GM12878 (cell line): ENCODE measurements around the gene NUDT22. TPM values are rescaled to one million over a fixed set of nuclear protein-coding genes. Genes with fewer than 3 reads are reported as not detected.

Source experiments
- ATAC-seq: fragments of 200-7000 bp; cut with Tn5 transposase; 3 replicates; pipeline ENCODE4 v1.9.1; 2020; ENCODE audit warnings: mild to moderate bottlenecking, moderate library complexity
- BruUV-seq: library from RNA; stranded (reverse); fragments of 400-500 nt; replicated peaks from 2 replicates; lab custom pipeline; 2021; lab: Mats Ljungman, UMichigan
- CTCF ChIA-PET: fragments of 300-600 bp; sonication (Branson Sonifier 250); formaldehyde crosslinking; extraction: SDS; loops from one replicate; lab custom pipeline; 2021; ENCODE audit warnings: inconsistent platforms; lab: Yijun Ruan, JAX
- POLR2A ChIA-PET: fragments of 350-600 bp; formaldehyde crosslinking; extraction: SDS; loops from one replicate; lab custom pipeline; 2021; ENCODE audit warnings: inconsistent platforms; lab: Charles Lee
- RAD21 ChIA-PET: fragments of 300-600 bp; sonication (Branson Sonifier 250); formaldehyde crosslinking; loops from one replicate; lab custom pipeline; 2023; ENCODE audit warnings: antibody characterized with exemption; ENCODE audit not compliant: unreplicated experiment; lab: Charles Lee
- SMC1A ChIA-PET: fragments of 300-600 bp; sonication (Branson Sonifier 250); formaldehyde crosslinking; loops from one replicate; lab custom pipeline; 2023; ENCODE audit not compliant: unreplicated experiment, uncharacterized antibody; lab: Charles Lee
- DNase-seq: peaks from one replicate; pipeline ENCODE4 v3.0.0-alpha.2; 2011; ENCODE audit warnings: low read depth, low spot score
- FAIRE-seq: peaks from 3 replicates; lab custom pipeline; 2011; peaks lifted over from hg19 to GRCh38; lab: Jason Lieb, UNC
- H2AFZ ChIP-seq: 2 replicates; pipeline ENCODE4 v1.6.0; 2011; ENCODE audit warnings: low read depth, low read length, control low read depth; ENCODE audit not compliant: control insufficient read depth
- H3K27ac ChIP-seq: 2 replicates; pipeline ENCODE4 v1.5.1; 2011; ENCODE audit warnings: control low read depth; ENCODE audit not compliant: control insufficient read depth, insufficient read depth
- H3K27me3 ChIP-seq, 2 experiments: replicated peaks in 1 of 2; 2 replicates each; pipeline versions ENCODE4 v1.6.0 to v1.6.1; 2011; ENCODE audit warnings: low read length in 1 of 2; ENCODE audit not compliant: control insufficient read depth in 2 of 2, insufficient read depth in 2 of 2
- H3K36me3 ChIP-seq, 2 experiments: 2 replicates each; pipeline ENCODE4 v1.5.1; 2011; ENCODE audit warnings: low read length in 1 of 2; ENCODE audit not compliant: control insufficient read depth in 2 of 2, insufficient read depth in 2 of 2
- H3K4me1 ChIP-seq: 2 replicates; pipeline ENCODE4 v1.6.1; 2011; ENCODE audit warnings: mild to moderate bottlenecking, low read length, moderate library complexity, mixed read lengths; ENCODE audit not compliant: control insufficient read depth, insufficient read depth
- H3K4me2 ChIP-seq: 2 replicates; pipeline ENCODE4 v1.6.0; 2011; ENCODE audit warnings: control low read depth; ENCODE audit not compliant: control insufficient read depth, insufficient read depth
- H3K4me3 ChIP-seq: fragments of 200-600 bp; sonication (generic); 2 replicates; pipeline ENCODE4 v1.5.1; 2016
- H3K79me2 ChIP-seq: 2 replicates; pipeline ENCODE4 v1.6.0; 2011; ENCODE audit warnings: low read length; ENCODE audit not compliant: control insufficient read depth, insufficient read depth
- H3K9ac ChIP-seq: 2 replicates; pipeline ENCODE4 v1.8.0; 2011; ENCODE audit warnings: low read length, control low read depth, mixed read lengths; ENCODE audit not compliant: control insufficient read depth, insufficient read depth
- H3K9me3 ChIP-seq: replicated peaks from 3 replicates; pipeline ENCODE4 v1.5.1; 2011; ENCODE audit warnings: mild to moderate bottlenecking, low read length; ENCODE audit not compliant: control insufficient read depth, insufficient read depth
- H4K20me1 ChIP-seq: 2 replicates; pipeline ENCODE4 v1.6.0; 2011; ENCODE audit not compliant: control insufficient read depth, insufficient read depth
- CBFB ChIP-seq: IDR thresholded peaks from 2 replicates; pipeline ENCODE4 v1.6.1; 2016; ENCODE audit warnings: antibody characterized with exemption, low read depth
- CEBPB ChIP-seq, 2 experiments: fragments of 150-350 bp in 1 of 2; IDR thresholded peaks; 2 replicates each; pipeline ENCODE4 v1.6.1; 2012 to 2014; ENCODE audit warnings: low read depth in 2 of 2, low read length in 2 of 2, borderline replicate concordance in 1 of 2, inconsistent platforms in 1 of 2
- CREM ChIP-seq: IDR thresholded peaks from 2 replicates; pipeline ENCODE4 v1.6.1; 2014; ENCODE audit warnings: antibody characterized with exemption, low read depth
- JUND ChIP-seq: IDR thresholded peaks from 2 replicates; pipeline ENCODE4 v1.6.1; 2012; ENCODE audit warnings: low read depth, mild to moderate bottlenecking, low read length, improper control_type of control experiment, moderate library complexity
- LARP7 ChIP-seq: fragments of 450-650 bp; IDR thresholded peaks from 2 replicates; pipeline ENCODE4 v1.6.1; 2017; ENCODE audit warnings: mild to moderate bottlenecking
- MAX ChIP-seq: IDR thresholded peaks from 2 replicates; pipeline ENCODE4 v1.6.1; 2012; ENCODE audit warnings: low read depth, low read length, improper control_type of control experiment
- MEF2A ChIP-seq: IDR thresholded peaks from 2 replicates; pipeline ENCODE4 v1.6.1; 2011; ENCODE audit warnings: low read depth, mild to moderate bottlenecking, low read length, moderate library complexity; ENCODE audit not compliant: insufficient read depth
- MTA3 ChIP-seq: IDR thresholded peaks from 2 replicates; pipeline ENCODE4 v1.6.1; 2012; ENCODE audit warnings: low read length, inconsistent platforms, borderline replicate concordance
- NFIC ChIP-seq: IDR thresholded peaks from 2 replicates; pipeline ENCODE4 v1.6.1; 2012; ENCODE audit warnings: low read depth, mild to moderate bottlenecking, inconsistent platforms, low read length, moderate library complexity
- PML ChIP-seq: IDR thresholded peaks from 2 replicates; pipeline ENCODE4 v1.6.1; 2012; ENCODE audit warnings: low read length, inconsistent platforms
- POLR2A ChIP-seq: IDR thresholded peaks from 2 replicates; pipeline ENCODE4 v1.6.1; 2011; ENCODE audit warnings: low read depth, mild to moderate bottlenecking, low read length
- POLR2AphosphoS5 ChIP-seq: IDR thresholded peaks from 2 replicates; pipeline ENCODE4 v1.6.1; 2011; ENCODE audit warnings: mild to moderate bottlenecking, low read length, inconsistent platforms
- RAD21 ChIP-seq: IDR thresholded peaks from 2 replicates; pipeline ENCODE4 v1.6.1; 2011; ENCODE audit warnings: mild to moderate bottlenecking, low read depth, low read length, moderate library complexity; ENCODE audit not compliant: insufficient read depth
- RCOR1 ChIP-seq: conservative IDR thresholded peaks from 2 replicates; pipeline ENCODE4 v1.6.1; 2012; ENCODE audit warnings: low read depth, low read length, improper control_type of control experiment
- RUNX3 ChIP-seq: IDR thresholded peaks from 2 replicates; pipeline ENCODE4 v1.6.1; 2012; ENCODE audit warnings: low read length, inconsistent platforms
- TAF1 ChIP-seq: IDR thresholded peaks from 2 replicates; pipeline ENCODE4 v1.6.1; 2011; ENCODE audit warnings: mild to moderate bottlenecking, low read depth, low read length, borderline replicate concordance
- WGBS: methylation state at CpG from one replicate; pipeline ENCODE4 v1.1.6; 2016; ENCODE audit warnings: low lambda C conversion rate; ENCODE audit not compliant: insufficient replicate concordance, insufficient coverage; ENCODE audit errors: missing lambda C conversion rate; 5-methylcytosine and 5-hydroxymethylcytosine counted together
- in situ Hi-C: fragments of 300-500 bp; cut with MboI; formaldehyde crosslinking; loops from 9 replicates; pipeline ENCODE4 v1.14.3; 2018; ENCODE audit warnings: mixed read lengths
- intact Hi-C: fragments of 100-400 bp; cut with micrococcal nuclease; formaldehyde crosslinking; loops from one replicate; pipeline ENCODE4 v1.14.2; 2022; ENCODE audit not compliant: unreplicated experiment
- polyA plus RNA-seq, 11 experiments: library from polyadenylated mRNA; depleted of rRNA in 4 of 11; unstranded in 6 of 11; stranded (reverse) in 5 of 11; fragments of >200 nt; fragmentation: Nextera tagmentation in 4 of 11; fragmentation: Illumina TruSeq in 1 of 11; extraction: Ambion mirVana in 4 of 11; extraction: Trizol in 1 of 11; gene quantifications; 1 replicate in 1 of 11; 2 replicates in 10 of 11; pipeline versions ENCODE4 v1.2.1 to v1.2.3, GENCODE V29; 2011 to 2016; ENCODE audit warnings: inconsistent platforms in 2 of 11, missing spikeins in 2 of 11, low read depth in 1 of 11
- total RNA-seq, 4 experiments: library from RNA; depleted of rRNA in 3 of 4; stranded (reverse); fragments of >200 nt in 3 of 4; fragmentation: Illumina TruSeq in 1 of 4; extraction: Trizol in 1 of 4; gene quantifications; 2 replicates each; pipeline versions ENCODE4 v1.2.1 to v1.2.3, GENCODE V29; 2013 to 2021
- TF ChIP-seq, protein P1 (sequence below): fragments of 450-650 bp; IDR thresholded peaks from 2 replicates; pipeline ENCODE4 v1.6.1; 2017; ENCODE audit warnings: antibody characterized with exemption, mild to moderate bottlenecking, moderate library complexity
- TF ChIP-seq, protein P2 (sequence below): fragments of 450-650 bp; formaldehyde crosslinking; IDR thresholded peaks from 2 replicates; pipeline ENCODE4 v1.4.0; 2020; ENCODE audit warnings: mild to moderate bottlenecking, moderate library complexity

NUDT22 gene
- total and polyA plus RNA-seq, 10 of the 15 experiments (the other 5 are each of a cell fraction or from before 2014, with no cell fraction given), result 6.7 to 115 (median 64.7) TPM

- 0 out of 2 replicates have a peak overlapping the region, but pooled peaks have one; percentile 90 for H3K4me3 ChIP-seq
- peak overlapping the region; percentile 91 for H3K4me2 ChIP-seq
- ChIA-PET RAD21 (interaction anchor here (1.4 to 1.6 kb wide), 2 partner anchors 17 to 19 kb away, joined by 5 to 6 read pairs; no protein-coding TSS in a partner anchor), POLR2A (interaction anchor here (0.5 to 9.7 kb wide), 7 partner anchors 9 to 80 kb away, joined by 3 to 85 read pairs (median 5); partner anchors contain the start of genes ESRRA, FERMT3, FKBP2 and PPP1R14B), SMC1A (interaction anchor here (1.7 to 5.4 kb wide), 2 partner anchors 10 to 18 kb away, joined by 5 to 56 read pairs; partner anchors contain the start of gene FERMT3), CTCF (interaction anchor here (0.6 to 5.0 kb wide), 4 partner anchors 18 to 1800 kb away, joined by 3 to 59 read pairs (median 8); partner anchors contain the start of genes FERMT3 and STIP1)
- WGBS, result 78% methylated on average over 16 of the region's 17 CpGs
- H3K4me1 ChIP-seq, result peaks cover 12% of the 10 kb centered on the region
- in situ Hi-C loops (no loop called here), intact Hi-C loops (no loop called here)
- no peaks in the 10 kb centered on the region for H3K9me3 ChIP-seq
- no peak overlapping the region for H3K9ac ChIP-seq
- H4K20me1 ChIP-seq, result no peaks in the 10 kb centered on the region
- FAIRE-seq (no peak), ATAC-seq (no peak), DNase-seq (no peak)
- H3K27ac ChIP-seq, result no peak overlapping the region
- no peaks in the 10 kb centered on the region for H3K27me3 ChIP-seq
- BruUV-seq, result no TSS peak
- peaks cover 14 to 22% of the 10 kb centered on the region in 2 experiments for H3K36me3 ChIP-seq
- peaks cover 32% of the 10 kb centered on the region for H3K79me2 ChIP-seq
- H2AFZ ChIP-seq, result no peak overlapping the region
- TF ChIP-seq PML, result peak; percentile 20; the same call in 1 of the 2 replicates
- TF ChIP-seq JUND, result no peak
- no peak for TF ChIP-seq NFIC
- TF ChIP-seq POLR2AphosphoS5, result peak; percentile 70; the same call in 1 of the 2 replicates
- TF ChIP-seq RAD21, result no peak
- TF ChIP-seq MAX, result no peak
- no peak for TF ChIP-seq RUNX3
- no peak for TF ChIP-seq RCOR1
- TF ChIP-seq POLR2A, result peak; percentile 75
- TF ChIP-seq, protein P1, sequence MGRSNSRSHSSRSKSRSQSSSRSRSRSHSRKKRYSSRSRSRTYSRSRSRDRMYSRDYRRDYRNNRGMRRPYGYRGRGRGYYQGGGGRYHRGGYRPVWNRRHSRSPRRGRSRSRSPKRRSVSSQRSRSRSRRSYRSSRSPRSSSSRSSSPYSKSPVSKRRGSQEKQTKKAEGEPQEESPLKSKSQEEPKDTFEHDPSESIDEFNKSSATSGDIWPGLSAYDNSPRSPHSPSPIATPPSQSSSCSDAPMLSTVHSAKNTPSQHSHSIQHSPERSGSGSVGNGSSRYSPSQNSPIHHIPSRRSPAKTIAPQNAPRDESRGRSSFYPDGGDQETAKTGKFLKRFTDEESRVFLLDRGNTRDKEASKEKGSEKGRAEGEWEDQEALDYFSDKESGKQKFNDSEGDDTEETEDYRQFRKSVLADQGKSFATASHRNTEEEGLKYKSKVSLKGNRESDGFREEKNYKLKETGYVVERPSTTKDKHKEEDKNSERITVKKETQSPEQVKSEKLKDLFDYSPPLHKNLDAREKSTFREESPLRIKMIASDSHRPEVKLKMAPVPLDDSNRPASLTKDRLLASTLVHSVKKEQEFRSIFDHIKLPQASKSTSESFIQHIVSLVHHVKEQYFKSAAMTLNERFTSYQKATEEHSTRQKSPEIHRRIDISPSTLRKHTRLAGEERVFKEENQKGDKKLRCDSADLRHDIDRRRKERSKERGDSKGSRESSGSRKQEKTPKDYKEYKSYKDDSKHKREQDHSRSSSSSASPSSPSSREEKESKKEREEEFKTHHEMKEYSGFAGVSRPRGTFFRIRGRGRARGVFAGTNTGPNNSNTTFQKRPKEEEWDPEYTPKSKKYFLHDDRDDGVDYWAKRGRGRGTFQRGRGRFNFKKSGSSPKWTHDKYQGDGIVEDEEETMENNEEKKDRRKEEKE, result no peak
- TF ChIP-seq MEF2A, result no peak
- no peak for TF ChIP-seq TAF1
- TF ChIP-seq, protein P2, sequence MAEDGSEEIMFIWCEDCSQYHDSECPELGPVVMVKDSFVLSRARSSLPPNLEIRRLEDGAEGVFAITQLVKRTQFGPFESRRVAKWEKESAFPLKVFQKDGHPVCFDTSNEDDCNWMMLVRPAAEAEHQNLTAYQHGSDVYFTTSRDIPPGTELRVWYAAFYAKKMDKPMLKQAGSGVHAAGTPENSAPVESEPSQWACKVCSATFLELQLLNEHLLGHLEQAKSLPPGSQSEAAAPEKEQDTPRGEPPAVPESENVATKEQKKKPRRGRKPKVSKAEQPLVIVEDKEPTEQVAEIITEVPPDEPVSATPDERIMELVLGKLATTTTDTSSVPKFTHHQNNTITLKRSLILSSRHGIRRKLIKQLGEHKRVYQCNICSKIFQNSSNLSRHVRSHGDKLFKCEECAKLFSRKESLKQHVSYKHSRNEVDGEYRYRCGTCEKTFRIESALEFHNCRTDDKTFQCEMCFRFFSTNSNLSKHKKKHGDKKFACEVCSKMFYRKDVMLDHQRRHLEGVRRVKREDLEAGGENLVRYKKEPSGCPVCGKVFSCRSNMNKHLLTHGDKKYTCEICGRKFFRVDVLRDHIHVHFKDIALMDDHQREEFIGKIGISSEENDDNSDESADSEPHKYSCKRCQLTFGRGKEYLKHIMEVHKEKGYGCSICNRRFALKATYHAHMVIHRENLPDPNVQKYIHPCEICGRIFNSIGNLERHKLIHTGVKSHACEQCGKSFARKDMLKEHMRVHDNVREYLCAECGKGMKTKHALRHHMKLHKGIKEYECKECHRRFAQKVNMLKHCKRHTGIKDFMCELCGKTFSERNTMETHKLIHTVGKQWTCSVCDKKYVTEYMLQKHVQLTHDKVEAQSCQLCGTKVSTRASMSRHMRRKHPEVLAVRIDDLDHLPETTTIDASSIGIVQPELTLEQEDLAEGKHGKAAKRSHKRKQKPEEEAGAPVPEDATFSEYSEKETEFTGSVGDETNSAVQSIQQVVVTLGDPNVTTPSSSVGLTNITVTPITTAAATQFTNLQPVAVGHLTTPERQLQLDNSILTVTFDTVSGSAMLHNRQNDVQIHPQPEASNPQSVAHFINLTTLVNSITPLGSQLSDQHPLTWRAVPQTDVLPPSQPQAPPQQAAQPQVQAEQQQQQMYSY (CRISPR knock-in tag), result no peak
- no peak for TF ChIP-seq LARP7
- no peak for TF ChIP-seq CREM
- peak; percentile 72; the same call in 1 of the 2 replicates for TF ChIP-seq MTA3
- TF ChIP-seq CBFB, result no peak
- no peak for TF ChIP-seq CEBPB (IDR thresholded peaks at IDR 0.05; ENCODE audit: borderline replicate concordance in 1 of 2, low read depth in 2 of 2, low read length in 2 of 2)
These were observed 1.8 kb upstream of the NUDT22 start for GRCh38 chr11:64224151-64224890.
